ENCODE results near the gene ETV5. TPM values are rescaled to one million over a fixed set of nuclear protein-coding genes. Genes with fewer than 3 reads are reported as not detected.

Gene ETV5
- total and polyA plus RNA-seq, 4 donors = 19.1 to 42.7 (median 27.7) TPM

- Histone ChIP-seq H3K4me1 (ENCODE audit: control insufficient read depth, insufficient read depth, low read length) (peaks cover 35% of the 10 kb centered on the region), H3K27ac (ENCODE audit: low read depth, low read length) (no peak overlapping the region), H3K27me3 (ENCODE audit: control insufficient read depth, insufficient read depth, low read length) (peaks cover 19% of the 10 kb centered on the region), H3K4me3 (ENCODE audit: low read depth, low read length) (no peak overlapping the region), H3K9me3 (ENCODE audit: control insufficient read depth, insufficient read depth, low read length) (no peaks in the 10 kb centered on the region), H3K36me3 (ENCODE audit: control insufficient read depth, insufficient read depth, low read length) (no peaks in the 10 kb centered on the region)
- WGBS (ENCODE audit: insufficient coverage) = 54% methylated on average over 6 of the region's 12 CpGs
- no peak for DNase-seq (ENCODE audit: low read depth in 4 of 6, low spot score in 6 of 6)
Observed at GRCh38 chr3:186110975-186111974, 2.4 kb upstream of the ETV5 start.

GRCh38 chr3:186109897-186110803, 1.3 kb upstream of the ETV5 start:
- peak overlapping the region; percentile 70 for H3K27ac ChIP-seq (ENCODE audit: low read depth, low read length)
- H3K4me1 ChIP-seq (ENCODE audit: control insufficient read depth, insufficient read depth, low read length) = peaks cover 35% of the 10 kb centered on the region
- DNase-seq (ENCODE audit: low read depth in 4 of 6, low spot score in 6 of 6) = peak in 2 of 6 donors; percentile 78 to 82
- H3K4me3 ChIP-seq (ENCODE audit: low read depth, low read length) = peak overlapping the region; percentile 53
- 4% methylated on average over 26 of the region's 35 CpGs for WGBS (ENCODE audit: insufficient coverage)
- peaks cover 19% of the 10 kb centered on the region for H3K27me3 ChIP-seq (ENCODE audit: control insufficient read depth, insufficient read depth, low read length)
- H3K36me3 ChIP-seq (ENCODE audit: control insufficient read depth, insufficient read depth, low read length) = no peaks in the 10 kb centered on the region
- no peaks in the 10 kb centered on the region for H3K9me3 ChIP-seq (ENCODE audit: control insufficient read depth, insufficient read depth, low read length)

GRCh38 chr3:186108106-186108940, 566 bp downstream of the ETV5 start:
- H3K4me3 ChIP-seq (ENCODE audit: low read depth, low read length) = peak overlapping the region; percentile 70
- no peaks in the 10 kb centered on the region for H3K9me3 ChIP-seq (ENCODE audit: control insufficient read depth, insufficient read depth, low read length)
- H3K27me3 ChIP-seq (ENCODE audit: control insufficient read depth, insufficient read depth, low read length) = peaks cover 19% of the 10 kb centered on the region
- no peaks in the 10 kb centered on the region for H3K36me3 ChIP-seq (ENCODE audit: control insufficient read depth, insufficient read depth, low read length)
- under 1% methylated on average over 68 of the region's 69 CpGs for WGBS (ENCODE audit: insufficient coverage)
- peaks cover 35% of the 10 kb centered on the region for H3K4me1 ChIP-seq (ENCODE audit: control insufficient read depth, insufficient read depth, low read length)
- peak overlapping the region; percentile 84 for H3K27ac ChIP-seq (ENCODE audit: low read depth, low read length)
- DNase-seq (ENCODE audit: low read depth in 4 of 6, low spot score in 6 of 6) = peak in 3 of 6 donors; percentile 57 to 87 (median 85)

- WGBS (ENCODE audit: insufficient coverage) = 0% methylated on average over 33 of the region's 45 CpGs
- peak overlapping the region; percentile 70 for H3K4me3 ChIP-seq (ENCODE audit: low read depth, low read length)
- H3K27ac ChIP-seq (ENCODE audit: low read depth, low read length) = peak overlapping the region; percentile 84
- H3K4me1 ChIP-seq (ENCODE audit: control insufficient read depth, insufficient read depth, low read length) = peaks cover 35% of the 10 kb centered on the region
- DNase-seq (ENCODE audit: low read depth in 4 of 6, low spot score in 6 of 6) = peak in 5 of 6 donors; percentile 54 to 94 (median 75)
- no peaks in the 10 kb centered on the region for H3K9me3 ChIP-seq (ENCODE audit: control insufficient read depth, insufficient read depth, low read length)
- H3K36me3 ChIP-seq (ENCODE audit: control insufficient read depth, insufficient read depth, low read length) = no peaks in the 10 kb centered on the region
- H3K27me3 ChIP-seq (ENCODE audit: control insufficient read depth, insufficient read depth, low read length) = peaks cover 16% of the 10 kb centered on the region
Observed at GRCh38 chr3:186107215-186108105, 1.4 kb downstream of the ETV5 start.

GRCh38 chr3:186105543-186105942, 3.3 kb downstream of the ETV5 start:
- peaks cover 29% of the 10 kb centered on the region for H3K4me1 ChIP-seq (ENCODE audit: control insufficient read depth, insufficient read depth, low read length)
- H3K9me3 ChIP-seq (ENCODE audit: control insufficient read depth, insufficient read depth, low read length) = no peaks in the 10 kb centered on the region
- no peak overlapping the region for H3K4me3 ChIP-seq (ENCODE audit: low read depth, low read length)
- H3K27ac ChIP-seq (ENCODE audit: low read depth, low read length) = no peak overlapping the region
- peaks cover 5% of the 10 kb centered on the region for H3K27me3 ChIP-seq (ENCODE audit: control insufficient read depth, insufficient read depth, low read length)
- WGBS (ENCODE audit: insufficient coverage) = 56% methylated on average over 2 of the region's 6 CpGs
- no peaks in the 10 kb centered on the region for H3K36me3 ChIP-seq (ENCODE audit: control insufficient read depth, insufficient read depth, low read length)
- no peak for DNase-seq (ENCODE audit: low read depth in 4 of 6, low spot score in 6 of 6)

GRCh38 chr3:186102687-186103086, 6.2 kb downstream of the ETV5 start:
- 39% methylated on average over 3 of the region's 4 CpGs for WGBS (ENCODE audit: insufficient coverage)
- H3K36me3 ChIP-seq (ENCODE audit: control insufficient read depth, insufficient read depth, low read length) = no peaks in the 10 kb centered on the region
- H3K27ac ChIP-seq (ENCODE audit: low read depth, low read length) = no peak overlapping the region
- H3K4me3 ChIP-seq (ENCODE audit: low read depth, low read length) = no peak overlapping the region
- peaks cover 24% of the 10 kb centered on the region for H3K4me1 ChIP-seq (ENCODE audit: control insufficient read depth, insufficient read depth, low read length)
- H3K9me3 ChIP-seq (ENCODE audit: control insufficient read depth, insufficient read depth, low read length) = no peaks in the 10 kb centered on the region
- H3K27me3 ChIP-seq (ENCODE audit: control insufficient read depth, insufficient read depth, low read length) = peaks cover 2% of the 10 kb centered on the region
- DNase-seq (ENCODE audit: low read depth in 4 of 6, low spot score in 6 of 6) = peak in 1 of 6 donors; percentile 67

GRCh38 chr3:186100398-186100797, 8.5 kb downstream of the ETV5 start:
- DNase-seq (ENCODE audit: low read depth in 4 of 6, low spot score in 6 of 6) = no peak
- Histone ChIP-seq H3K4me3 (ENCODE audit: low read depth, low read length) (no peak overlapping the region), H3K9me3 (ENCODE audit: control insufficient read depth, insufficient read depth, low read length) (no peaks in the 10 kb centered on the region), H3K36me3 (ENCODE audit: control insufficient read depth, insufficient read depth, low read length) (no peaks in the 10 kb centered on the region), H3K4me1 (ENCODE audit: control insufficient read depth, insufficient read depth, low read length) (peaks cover 33% of the 10 kb centered on the region), H3K27me3 (ENCODE audit: control insufficient read depth, insufficient read depth, low read length) (no peaks in the 10 kb centered on the region), H3K27ac (ENCODE audit: low read depth, low read length) (no peak overlapping the region)
- no CpG with 5 or more reads among the region's 3 CpGs for whole genome bisulfite sequencing (ENCODE audit: insufficient coverage)

GRCh38 chr3:186099178-186099577, 9.7 kb downstream of the ETV5 start:
- H3K4me1 ChIP-seq (ENCODE audit: control insufficient read depth, insufficient read depth, low read length) = peaks cover 33% of the 10 kb centered on the region
- DNase-seq (ENCODE audit: low read depth in 4 of 6, low spot score in 6 of 6) = peak in 2 of 6 donors; percentile 89 to 97

More at GRCh38 chr3:186099178-186099577, 9.7 kb downstream of the ETV5 start:
- 30% methylated on average over 3 of the region's 5 CpGs for WGBS (ENCODE audit: insufficient coverage)
- H3K36me3 ChIP-seq (ENCODE audit: control insufficient read depth, insufficient read depth, low read length) = no peaks in the 10 kb centered on the region
- peak overlapping the region; percentile 12 for H3K27ac ChIP-seq (ENCODE audit: low read depth, low read length)
- no peak overlapping the region for H3K4me3 ChIP-seq (ENCODE audit: low read depth, low read length)
- no peaks in the 10 kb centered on the region for H3K27me3 ChIP-seq (ENCODE audit: control insufficient read depth, insufficient read depth, low read length)
- no peaks in the 10 kb centered on the region for H3K9me3 ChIP-seq (ENCODE audit: control insufficient read depth, insufficient read depth, low read length)

Data from spinal cord (tissue), 10 donors.